Calu3 (cell line): ENCODE measurements around the gene ASPHD1. TPM values are rescaled to one million over a fixed set of nuclear protein-coding genes. Genes with fewer than 3 reads are reported as not detected.

ENCODE experiments used
- BruUV-seq: library from RNA; stranded (reverse); fragments of 400-500 nt; replicated peaks from 2 replicates; lab custom pipeline; 2021; lab: Mats Ljungman, UMichigan
- CTCF ChIA-PET: fragments of 300-600 bp; sonication (Branson Sonifier 250); formaldehyde crosslinking; loops from one replicate; lab custom pipeline; 2022; ENCODE audit warnings: antibody characterized with exemption; lab: Charles Lee
- DNase-seq: peaks from one replicate; pipeline ENCODE4 v3.0.0; 2022
- H3K27ac Mint-ChIP-seq: one replicate; pipeline ENCODE4 v1.8.0; 2022; ENCODE audit warnings: mixed read lengths; ENCODE audit not compliant: unreplicated experiment
- H3K27me3 Mint-ChIP-seq: one replicate; pipeline ENCODE4 v1.8.0; 2022; ENCODE audit warnings: mixed read lengths; ENCODE audit not compliant: unreplicated experiment
- H3K36me3 Mint-ChIP-seq: one replicate; pipeline ENCODE4 v1.8.0; 2022; ENCODE audit warnings: mild to moderate bottlenecking, moderate library complexity, mixed read lengths; ENCODE audit not compliant: insufficient read depth, unreplicated experiment
- H3K4me1 Mint-ChIP-seq: one replicate; pipeline ENCODE4 v1.8.0; 2022; ENCODE audit warnings: mild to moderate bottlenecking, low read depth, mixed read lengths; ENCODE audit not compliant: unreplicated experiment
- H3K4me3 Mint-ChIP-seq: one replicate; pipeline ENCODE4 v1.8.0; 2022; ENCODE audit warnings: mild to moderate bottlenecking, low read depth, moderate library complexity, mixed read lengths; ENCODE audit not compliant: unreplicated experiment
- H3K9me3 Mint-ChIP-seq: one replicate; pipeline ENCODE4 v1.8.0; 2022; ENCODE audit warnings: low read depth, mixed read lengths; ENCODE audit not compliant: unreplicated experiment
- intact Hi-C: fragments of 100-400 bp; cut with micrococcal nuclease; formaldehyde crosslinking; loops from one replicate; pipeline ENCODE4 v1.10.0; 2022; ENCODE audit not compliant: unreplicated experiment
- total RNA-seq: library from RNA; stranded (reverse); gene quantifications from 2 replicates; pipeline ENCODE4 v1.2.3, GENCODE V29; 2022
- TF ChIP-seq, protein P1 (sequence below): fragments of 200-600 bp; IDR thresholded peaks from one replicate; pipeline ENCODE4 v1.8.0; 2022; ENCODE audit warnings: antibody characterized with exemption; ENCODE audit not compliant: unreplicated experiment

ASPHD1 gene
- total RNA-seq, 1 experiment from 2014 or later: 54.1 TPM

DNA sequence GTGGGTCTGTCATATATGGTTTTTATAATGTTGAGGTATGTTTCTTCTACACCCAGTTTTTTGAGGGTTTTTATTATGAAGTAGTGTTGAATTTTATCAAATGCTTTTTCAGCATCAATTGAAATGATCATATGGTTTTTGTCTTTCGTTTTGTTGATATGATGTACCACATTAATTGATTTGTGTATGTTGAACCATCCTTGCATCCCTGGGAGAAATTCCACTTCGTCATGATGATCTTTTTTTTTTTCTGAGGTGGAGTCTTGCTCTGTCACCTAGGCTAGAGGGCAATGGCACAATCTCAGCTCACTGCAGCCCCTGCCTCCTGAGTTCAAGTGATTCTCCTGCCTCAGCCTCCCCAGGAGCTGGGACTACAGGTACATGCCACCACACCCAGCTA is 47.6 kb downstream of the ASPHD1 start:
- Mint-ChIP-seq H3K9me3 (no peaks in the 10 kb centered on the region), H3K4me1 (peaks cover 19% of the 10 kb centered on the region), H3K4me3 (no peak overlapping the region), H3K27ac (no peak overlapping the region), H3K27me3 (no peaks in the 10 kb centered on the region), H3K36me3 (no peaks in the 10 kb centered on the region)
- BruUV-seq: no TSS peak
- CTCF ChIA-PET: interaction anchor here (0.7 to 1.1 kb wide), 2 partner anchors 14 to 24 kb away, joined by 3 read pairs; partner anchors contain the start of gene TMEM219
- TF ChIP-seq, protein P1, sequence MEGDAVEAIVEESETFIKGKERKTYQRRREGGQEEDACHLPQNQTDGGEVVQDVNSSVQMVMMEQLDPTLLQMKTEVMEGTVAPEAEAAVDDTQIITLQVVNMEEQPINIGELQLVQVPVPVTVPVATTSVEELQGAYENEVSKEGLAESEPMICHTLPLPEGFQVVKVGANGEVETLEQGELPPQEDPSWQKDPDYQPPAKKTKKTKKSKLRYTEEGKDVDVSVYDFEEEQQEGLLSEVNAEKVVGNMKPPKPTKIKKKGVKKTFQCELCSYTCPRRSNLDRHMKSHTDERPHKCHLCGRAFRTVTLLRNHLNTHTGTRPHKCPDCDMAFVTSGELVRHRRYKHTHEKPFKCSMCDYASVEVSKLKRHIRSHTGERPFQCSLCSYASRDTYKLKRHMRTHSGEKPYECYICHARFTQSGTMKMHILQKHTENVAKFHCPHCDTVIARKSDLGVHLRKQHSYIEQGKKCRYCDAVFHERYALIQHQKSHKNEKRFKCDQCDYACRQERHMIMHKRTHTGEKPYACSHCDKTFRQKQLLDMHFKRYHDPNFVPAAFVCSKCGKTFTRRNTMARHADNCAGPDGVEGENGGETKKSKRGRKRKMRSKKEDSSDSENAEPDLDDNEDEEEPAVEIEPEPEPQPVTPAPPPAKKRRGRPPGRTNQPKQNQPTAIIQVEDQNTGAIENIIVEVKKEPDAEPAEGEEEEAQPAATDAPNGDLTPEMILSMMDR: no peak
- intact Hi-C loops: no loop called here
- no peak for DNase-seq

- BruUV-seq: no TSS peak
- no peak overlapping the region for H3K27ac Mint-ChIP-seq
- CTCF ChIA-PET: interaction anchor here (0.8 kb wide), 1 partner anchor 11 kb away, joined by 3 read pairs; the partner anchor contains the start of gene TMEM219
- no peaks in the 10 kb centered on the region for H3K4me1 Mint-ChIP-seq
- TF ChIP-seq, protein P1: no peak
- DNase-seq: no peak
- H3K36me3 Mint-ChIP-seq: no peaks in the 10 kb centered on the region
- intact Hi-C loops: no loop called here
- H3K9me3 Mint-ChIP-seq: no peaks in the 10 kb centered on the region
- H3K27me3 Mint-ChIP-seq: no peaks in the 10 kb centered on the region
- H3K4me3 Mint-ChIP-seq: no peak overlapping the region
Measured at GRCh38 chr16:29950806-29951461, 50.6 kb downstream of the ASPHD1 start.

DNA sequence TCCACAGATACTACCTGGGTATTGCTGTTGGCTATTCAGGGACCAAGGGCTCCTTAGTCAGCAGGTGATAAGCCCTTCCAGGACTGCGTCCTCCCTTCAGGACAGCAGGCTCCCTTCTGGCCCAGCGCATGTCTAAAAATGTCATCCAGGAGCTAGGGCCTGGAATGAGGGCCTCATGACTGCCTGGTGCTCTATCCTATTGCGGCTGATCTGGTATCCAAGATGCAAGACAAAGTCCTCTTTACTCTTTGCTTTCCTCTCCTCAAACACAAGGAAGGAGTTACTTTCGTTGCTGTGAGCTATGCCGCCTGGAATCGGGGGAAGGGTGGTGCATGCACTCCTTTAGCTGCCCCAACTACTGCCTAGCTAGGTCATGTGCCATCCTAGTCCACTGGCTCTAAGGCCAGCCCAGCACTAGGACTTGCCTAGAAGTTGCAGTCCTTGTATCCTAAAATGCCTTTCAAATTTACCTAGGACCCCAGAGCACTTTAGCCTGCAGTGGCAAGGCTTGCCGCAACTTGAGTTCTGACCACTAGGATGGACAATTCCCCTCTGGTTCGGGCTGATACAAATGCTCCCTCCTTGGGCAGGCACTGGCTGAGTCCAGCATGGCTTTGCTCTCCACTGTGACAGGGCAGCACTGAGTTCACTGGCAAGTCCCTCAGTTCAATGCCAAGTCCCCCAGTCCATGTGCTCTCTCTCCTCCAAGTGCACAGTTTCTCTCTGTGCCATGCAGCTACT is 51.5 kb downstream of the ASPHD1 start:
- DNase-seq: no peak
- no peaks in the 10 kb centered on the region for H3K9me3 Mint-ChIP-seq

More for the DNA sequence above, 51.5 kb downstream of the ASPHD1 start:
- intact Hi-C loops: no loop called here
- no peaks in the 10 kb centered on the region for H3K27me3 Mint-ChIP-seq
- TF ChIP-seq, protein P1: no peak
- H3K36me3 Mint-ChIP-seq: no peaks in the 10 kb centered on the region
- CTCF ChIA-PET: no interaction called here
- H3K27ac Mint-ChIP-seq: no peak overlapping the region
- no TSS peak for BruUV-seq
- no peak overlapping the region for H3K4me3 Mint-ChIP-seq
- no peaks in the 10 kb centered on the region for H3K4me1 Mint-ChIP-seq

Other genes with a start within 250 kb of the ASPHD1 start
- not detected in 2 replicates for gene SPN, start 237.2 kb upstream of the ASPHD1 start, total RNA-seq
- gene QPRT, start 221.3 kb upstream of the ASPHD1 start, total RNA-seq: 4.6 and 7.5 TPM in 2 replicates
- not detected in 2 replicates for gene C16orf54, start 154.5 kb upstream of the ASPHD1 start, total RNA-seq
- gene ZG16, start 122.2 kb upstream of the ASPHD1 start, total RNA-seq: not detected in 2 replicates
- 130 and 134 TPM in 2 replicates for gene KIF22, start 109.7 kb upstream of the ASPHD1 start, total RNA-seq
- gene MAZ, start 94.0 kb upstream of the ASPHD1 start, total RNA-seq: 230 and 257 TPM in 2 replicates
- gene PRRT2, start 88.3 kb upstream of the ASPHD1 start, total RNA-seq: 0.78 and 1.8 TPM in 2 replicates
- gene PAGR1, start 84.3 kb upstream of the ASPHD1 start, total RNA-seq: 30.4 and 32.0 TPM in 2 replicates
- gene MVP, start 80.0 kb upstream of the ASPHD1 start, total RNA-seq: 164 and 215 TPM in 2 replicates
- 62.7 and 64.1 TPM in 2 replicates for gene CDIPT, start 37.3 kb upstream of the ASPHD1 start, total RNA-seq
- gene SEZ6L2, start 938 bp upstream of the ASPHD1 start, total RNA-seq: 68.9 and 92.1 TPM in 2 replicates
- gene KCTD13, start 25.7 kb downstream of the ASPHD1 start, total RNA-seq: 52.8 and 55.8 TPM in 2 replicates
- 91.1 and 92.1 TPM in 2 replicates for gene TMEM219, start 61.6 kb downstream of the ASPHD1 start, total RNA-seq
- 75.9 and 76.2 TPM in 2 replicates for gene TAOK2, start 73.4 kb downstream of the ASPHD1 start, total RNA-seq
- gene HIRIP3, start 95.1 kb downstream of the ASPHD1 start, total RNA-seq: 26.3 and 28.5 TPM in 2 replicates
- 107 TPM in 2 replicates for gene INO80E, start 95.8 kb downstream of the ASPHD1 start, total RNA-seq
- 18.0 and 19.9 TPM in 2 replicates for gene DOC2A, start 110.5 kb downstream of the ASPHD1 start, total RNA-seq
- gene C16orf92, start 122.7 kb downstream of the ASPHD1 start, total RNA-seq: not detected in 2 replicates
- 0.90 and 1.5 TPM in 2 replicates for gene TLCD3B, start 130.8 kb downstream of the ASPHD1 start, total RNA-seq
- 1,549 and 1,562 TPM in 2 replicates for gene ALDOA, start 165.3 kb downstream of the ASPHD1 start, total RNA-seq
- gene PPP4C, start 175.5 kb downstream of the ASPHD1 start, total RNA-seq: 184 and 187 TPM in 2 replicates
- 3.6 and 4.7 TPM in 2 replicates for gene TBX6, start 191.4 kb downstream of the ASPHD1 start, total RNA-seq
- 21.1 and 28.0 TPM in 2 replicates for gene YPEL3, start 195.7 kb downstream of the ASPHD1 start, total RNA-seq
- 7.8 and 9.4 TPM in 2 replicates for gene GDPD3, start 213.0 kb downstream of the ASPHD1 start, total RNA-seq
- gene MAPK3, start 222.7 kb downstream of the ASPHD1 start, total RNA-seq: 69.9 and 82.1 TPM in 2 replicates